Mesenchymal stem cell (in vitro differentiated cells and primary cell): ENCODE data around the gene PCBP4.
A peak's percentile ranks its signal among the peaks of the same experiment; 100 is the strongest.

Experiments
- DNase-seq: peaks from one replicate; pipeline ENCODE4 v3.0.0-alpha.2; 2013
- H2AFZ ChIP-seq: one replicate; pipeline ENCODE4 v1.6.1; 2013; ENCODE audit warnings: low read depth, mild to moderate bottlenecking, control low read depth, inconsistent platforms, low read length, moderate library complexity
- H2AK5ac ChIP-seq: 2 replicates; pipeline ENCODE4 v1.6.1; 2013; ENCODE audit warnings: low read length, moderate library complexity, mild to moderate bottlenecking, inconsistent platforms; ENCODE audit not compliant: severe bottlenecking
- H2BK120ac ChIP-seq: one replicate; pipeline ENCODE4 v1.6.1; 2013; ENCODE audit warnings: low read depth, mild to moderate bottlenecking, inconsistent platforms, low read length, moderate library complexity
- H2BK12ac ChIP-seq, 2 experiments: one replicate each; pipeline ENCODE4 v1.6.1; 2013; ENCODE audit warnings: inconsistent platforms in 2 of 2, low read length in 2 of 2, mild to moderate bottlenecking in 2 of 2, moderate library complexity in 2 of 2, control low read depth in 1 of 2
- H2BK15ac ChIP-seq: one replicate; pipeline ENCODE4 v1.6.1; 2013; ENCODE audit warnings: mild to moderate bottlenecking, low read depth, inconsistent platforms; ENCODE audit not compliant: poor library complexity, severe bottlenecking
- H2BK5ac ChIP-seq: 2 replicates; pipeline ENCODE4 v1.6.1; 2013; ENCODE audit warnings: low read depth, mild to moderate bottlenecking, low read length, control low read depth, inconsistent platforms; ENCODE audit not compliant: poor library complexity, severe bottlenecking
- H3K14ac ChIP-seq, 2 experiments: one replicate each; pipeline ENCODE4 v1.6.1; 2013; ENCODE audit warnings: inconsistent platforms in 2 of 2, low read length in 2 of 2, control low read depth in 1 of 2, mild to moderate bottlenecking in 1 of 2, moderate library complexity in 1 of 2
- H3K18ac ChIP-seq, 2 experiments: one replicate each; pipeline ENCODE4 v1.6.1; 2013; ENCODE audit warnings: inconsistent platforms in 2 of 2, low read length in 2 of 2, control low read depth in 1 of 2, low read depth in 1 of 2, mild to moderate bottlenecking in 1 of 2
- H3K23ac ChIP-seq, 2 experiments: one replicate each; pipeline ENCODE4 v1.6.1; 2013; ENCODE audit warnings: inconsistent platforms in 2 of 2, low read length in 2 of 2, mild to moderate bottlenecking in 2 of 2, moderate library complexity in 2 of 2, control low read depth in 1 of 2
- H3K27ac ChIP-seq: 2 replicates; pipeline ENCODE4 v1.5.1; 2013; ENCODE audit warnings: mild to moderate bottlenecking, moderate library complexity, low read length, control low read depth, inconsistent platforms; ENCODE audit not compliant: poor library complexity, severe bottlenecking
- H3K27me3 ChIP-seq, 2 experiments: 2 replicates each; pipeline versions ENCODE4 v1.6.1 to v1.7.0; 2013; ENCODE audit warnings: low read length in 2 of 2, mild to moderate bottlenecking in 2 of 2, moderate library complexity in 2 of 2, control low read depth in 1 of 2, inconsistent platforms in 1 of 2; ENCODE audit not compliant: control insufficient read depth in 1 of 2, insufficient read depth in 1 of 2
- H3K36me3 ChIP-seq, 2 experiments: 2 replicates each; pipeline versions ENCODE4 v1.6.1 to v1.7.0; 2013; ENCODE audit warnings: low read length in 2 of 2, control low read depth in 1 of 2, inconsistent platforms in 1 of 2, low read depth in 1 of 2, mild to moderate bottlenecking in 1 of 2; ENCODE audit not compliant: insufficient read depth in 2 of 2, control insufficient read depth in 1 of 2
- H3K4ac ChIP-seq, 2 experiments: one replicate each; pipeline ENCODE4 v1.6.1; 2013; ENCODE audit warnings: inconsistent platforms in 2 of 2, low read length in 2 of 2, mild to moderate bottlenecking in 2 of 2, moderate library complexity in 2 of 2, control low read depth in 1 of 2, low read depth in 1 of 2
- H3K4me1 ChIP-seq: 2 replicates; pipeline ENCODE4 v1.6.1; 2013; ENCODE audit warnings: low read depth, low read length, control low read depth; ENCODE audit not compliant: control insufficient read depth, insufficient read depth
- H3K4me2 ChIP-seq: 2 replicates; pipeline ENCODE4 v1.6.1; 2013; ENCODE audit warnings: low read length, mild to moderate bottlenecking, inconsistent platforms; ENCODE audit not compliant: poor library complexity, severe bottlenecking
- H3K4me3 ChIP-seq, 2 experiments: 2 replicates each; pipeline versions ENCODE4 v1.5.1 to v1.7.0; 2013; ENCODE audit warnings: low read length in 2 of 2, mild to moderate bottlenecking in 2 of 2, control low read depth in 1 of 2, low read depth in 1 of 2; ENCODE audit not compliant: insufficient read depth in 1 of 2
- H3K79me1 ChIP-seq: replicated peaks from 2 replicates; pipeline ENCODE4 v1.6.1; 2013; ENCODE audit warnings: mild to moderate bottlenecking, control low read depth, low read length, inconsistent platforms; ENCODE audit not compliant: poor library complexity, severe bottlenecking
- H3K9ac ChIP-seq: 2 replicates; pipeline ENCODE4 v1.7.0; 2013; ENCODE audit warnings: mild to moderate bottlenecking, low read length, moderate library complexity
- H3K9me3 ChIP-seq: 2 replicates; pipeline ENCODE4 v1.7.0; 2013; ENCODE audit warnings: mild to moderate bottlenecking, low read length; ENCODE audit not compliant: control insufficient read depth
- H4K8ac ChIP-seq: one replicate; pipeline ENCODE4 v1.6.1; 2013; ENCODE audit warnings: inconsistent platforms, mild to moderate bottlenecking, low read length, moderate library complexity
- H4K91ac ChIP-seq: one replicate; pipeline ENCODE4 v1.6.1; 2013; ENCODE audit warnings: mild to moderate bottlenecking, low read length, inconsistent platforms
- WGBS: methylation state at CpG from one replicate; pipeline ENCODE4 v1.1.7; 2013; ENCODE audit warnings: mixed read lengths; 5-methylcytosine and 5-hydroxymethylcytosine counted together

PCBP4 gene

DNA sequence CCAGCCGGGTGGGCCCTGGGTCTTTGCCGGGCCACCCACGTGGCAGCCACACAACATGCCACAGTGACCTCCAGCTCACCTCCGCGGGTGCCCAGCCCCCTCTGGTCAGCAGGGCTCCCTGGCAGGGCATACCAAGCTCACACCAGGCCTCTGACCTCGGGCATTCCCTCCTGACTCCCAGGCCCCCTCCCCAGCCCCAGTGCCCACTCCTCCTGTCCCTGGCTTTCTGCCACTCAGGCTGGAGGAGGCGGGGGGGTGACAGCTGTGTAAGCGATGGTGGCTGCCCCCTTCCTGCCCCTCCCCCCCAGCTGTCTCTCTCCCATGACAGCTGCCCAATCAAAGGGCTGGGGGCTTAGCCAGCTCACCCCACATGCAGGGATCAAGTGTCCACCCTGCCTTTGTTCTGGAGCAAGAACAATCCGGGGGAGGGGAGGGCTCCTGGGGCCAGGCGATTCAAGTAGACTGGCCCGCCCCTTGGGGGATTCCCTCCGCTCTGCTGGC is 3.3 kb downstream of the PCBP4 start:
- Histone ChIP-seq H3K36me3 (peaks cover 19 to 37% of the 10 kb centered on the region in 2 experiments), H3K79me1 (peaks cover 27% of the 10 kb centered on the region), H2AK5ac (no peak overlapping the region), H3K27me3 (no peaks in the 10 kb centered on the region), H2BK12ac (no peak overlapping the region), H3K27ac (no peak overlapping the region), H3K9ac (no peak overlapping the region), H3K4me3 (no peak overlapping the region), H2AFZ (no peak overlapping the region), H3K4ac (no peak overlapping the region), H2BK5ac (no peak overlapping the region), H3K9me3 (no peaks in the 10 kb centered on the region), H3K14ac (no peak overlapping the region), H2BK120ac (no peak overlapping the region), H2BK15ac (no peak overlapping the region), H3K23ac (no peak overlapping the region), H4K91ac (no peak overlapping the region), H3K4me1 (peaks cover 34% of the 10 kb centered on the region), H4K8ac (no peak overlapping the region), H3K4me2 (no peak overlapping the region), H3K18ac (no peak overlapping the region)
- 80% methylated on average over 12 of the region's 12 CpGs for WGBS
- DNase-seq: no peak

DNA sequence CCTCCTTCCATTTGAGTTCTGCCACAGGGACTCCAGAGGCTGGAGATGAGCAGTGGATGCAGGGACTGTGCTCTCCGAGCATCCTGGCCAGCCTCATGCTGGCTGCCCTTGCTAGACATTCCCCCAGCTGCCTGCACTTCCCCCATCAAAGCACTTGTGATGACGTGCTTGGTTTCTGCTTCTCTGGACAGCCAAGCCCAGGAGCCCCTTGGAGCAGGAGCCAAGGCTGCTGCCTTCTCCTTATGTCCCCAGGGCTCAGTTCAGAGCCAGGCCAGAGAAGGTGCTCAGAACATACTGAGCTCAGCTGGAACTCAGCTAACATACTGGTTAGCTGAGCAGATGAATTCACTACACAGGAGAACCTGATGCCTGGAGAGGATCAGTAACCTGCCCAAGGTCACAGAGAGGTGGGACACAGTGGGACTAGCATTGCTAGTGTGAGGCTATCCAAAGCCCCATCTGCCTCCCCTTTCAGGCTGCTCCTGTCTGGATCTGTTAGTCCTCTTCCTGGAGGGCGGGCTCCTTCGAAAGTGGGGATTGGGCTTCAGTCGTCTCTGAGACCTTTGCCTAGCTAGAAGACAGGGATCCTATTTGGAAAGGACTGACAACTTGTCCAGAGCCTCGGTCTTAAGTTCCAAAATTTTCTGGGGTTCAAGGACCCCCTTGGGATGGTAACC is 4.3 kb downstream of the PCBP4 start:
- no peak overlapping the region for H3K18ac ChIP-seq
- H3K36me3 ChIP-seq: peaks cover 29 to 46% of the 10 kb centered on the region in 2 experiments
- no peak overlapping the region for H2BK12ac ChIP-seq
- WGBS: 86% methylated on average over 6 of the region's 6 CpGs
- H3K9ac ChIP-seq: no peak overlapping the region
- H3K27ac ChIP-seq: no peak overlapping the region
- no peaks in the 10 kb centered on the region for H3K27me3 ChIP-seq
- no peak overlapping the region for H2BK120ac ChIP-seq
- H2AFZ ChIP-seq: no peak overlapping the region
- no peak overlapping the region for H3K4me2 ChIP-seq
- no peaks in the 10 kb centered on the region for H3K9me3 ChIP-seq
- H3K4me3 ChIP-seq: no peak overlapping the region
- no peak overlapping the region for H2BK15ac ChIP-seq
- H4K91ac ChIP-seq: no peak overlapping the region
- no peak overlapping the region for H3K23ac ChIP-seq
- no peak overlapping the region for H2BK5ac ChIP-seq
- no peak overlapping the region for H3K14ac ChIP-seq
- H3K79me1 ChIP-seq: peaks cover 27% of the 10 kb centered on the region
- H3K4ac ChIP-seq: no peak overlapping the region
- no peak for DNase-seq
- no peak overlapping the region for H4K8ac ChIP-seq
- peaks cover 25% of the 10 kb centered on the region for H3K4me1 ChIP-seq
- H2AK5ac ChIP-seq: no peak overlapping the region

DNA sequence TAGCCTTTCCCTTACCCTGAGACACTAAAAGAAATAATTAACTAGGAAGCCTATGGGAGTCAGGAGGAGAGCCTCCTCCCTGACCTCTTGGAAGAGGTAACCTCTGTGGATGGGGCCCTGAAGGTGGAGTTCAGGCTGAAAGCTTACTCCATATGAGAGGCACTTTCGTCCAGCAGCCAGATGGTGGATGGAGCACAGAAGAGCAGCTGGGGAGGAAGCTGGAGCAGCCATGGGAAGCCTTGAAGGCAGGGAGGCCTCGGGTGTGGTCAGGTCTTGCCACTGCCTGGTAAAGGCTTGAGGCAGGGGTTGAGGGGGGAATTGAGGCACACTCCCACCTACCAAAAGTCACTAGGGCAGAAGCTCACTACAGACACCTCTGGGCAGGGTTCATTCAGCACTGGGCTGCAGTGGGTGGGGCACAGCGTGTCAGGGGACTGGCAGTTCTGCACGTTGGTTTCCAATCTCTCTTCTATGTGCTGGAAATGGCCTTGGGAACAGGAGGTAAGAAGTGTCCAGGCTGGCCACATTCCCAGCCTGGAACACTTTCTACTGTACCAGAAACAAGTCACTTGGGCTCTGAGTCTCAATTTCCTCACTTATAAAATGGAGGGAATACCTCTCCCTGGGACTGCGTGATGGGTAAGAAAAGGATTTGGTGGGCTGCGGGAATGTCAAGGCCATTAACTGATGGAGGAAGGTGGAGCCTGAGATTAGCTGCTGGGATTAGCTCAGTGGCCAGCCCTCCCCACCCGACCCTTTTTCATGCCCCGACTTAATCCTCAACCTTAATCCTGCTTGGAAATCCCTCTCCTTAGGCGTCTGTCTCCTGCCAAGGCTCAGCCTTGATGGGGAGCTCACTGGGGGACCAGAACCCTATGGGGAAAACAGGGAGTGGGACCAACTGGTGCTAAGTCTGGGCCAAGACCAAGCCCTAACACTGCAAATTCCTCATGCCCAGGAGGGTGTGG is 5.4 kb downstream of the PCBP4 start:
- Histone ChIP-seq H3K14ac (no peak overlapping the region), H2BK12ac (no peak overlapping the region), H3K23ac (peak overlapping the region in 1 of 2 experiments; percentile 42), H2BK120ac (no peak overlapping the region), H3K4me2 (no peak overlapping the region), H2AK5ac (no peak overlapping the region), H3K4me1 (peaks cover 24% of the 10 kb centered on the region), H3K27ac (no peak overlapping the region), H2BK15ac (no peak overlapping the region), H4K91ac (no peak overlapping the region), H3K4ac (no peak overlapping the region), H2AFZ (no peak overlapping the region), H3K4me3 (peak overlapping the region in 1 of 2 experiments; percentile 4), H2BK5ac (no peak overlapping the region), H4K8ac (no peak overlapping the region), H3K18ac (no peak overlapping the region), H3K9me3 (no peaks in the 10 kb centered on the region), H3K79me1 (peaks cover 24% of the 10 kb centered on the region), H3K36me3 (peaks cover 38 to 55% of the 10 kb centered on the region in 2 experiments), H3K9ac (no peak overlapping the region), H3K27me3 (no peaks in the 10 kb centered on the region)
- WGBS: 94% methylated on average over 7 of the region's 9 CpGs
- no peak for DNase-seq

GRCh38 chr3:51961011-51961410 is 6.2 kb downstream of the PCBP4 start:
- Histone ChIP-seq H3K9me3 (no peaks in the 10 kb centered on the region), H3K27me3 (no peaks in the 10 kb centered on the region), H3K27ac (no peak overlapping the region), H2BK120ac (no peak overlapping the region), H2AK5ac (no peak overlapping the region), H3K23ac (no peak overlapping the region), H3K4me3 (no peak overlapping the region), H3K4me2 (no peak overlapping the region), H3K9ac (no peak overlapping the region), H3K4me1 (peaks cover 25% of the 10 kb centered on the region), H3K36me3 (peaks cover 39 to 63% of the 10 kb centered on the region in 2 experiments), H3K79me1 (peaks cover 16% of the 10 kb centered on the region), H4K91ac (no peak overlapping the region), H4K8ac (no peak overlapping the region), H3K4ac (no peak overlapping the region), H2BK5ac (no peak overlapping the region), H2BK12ac (no peak overlapping the region), H2BK15ac (no peak overlapping the region), H2AFZ (no peak overlapping the region), H3K14ac (no peak overlapping the region), H3K18ac (no peak overlapping the region)
- 94% methylated on average over 18 of the region's 18 CpGs for WGBS
- DNase-seq: no peak
